Chondrocyte (in vitro differentiated cells): ENCODE data around the gene ITPR1. TPM values are rescaled to one million over a fixed set of nuclear protein-coding genes. Genes with fewer than 3 reads are reported as not detected.

Source experiments
- DNase-seq: peaks from one replicate; pipeline ENCODE4 v3.0.0; 2021; ENCODE audit warnings: mixed read lengths, low spot score
- H3K27ac Mint-ChIP-seq: one replicate; pipeline ENCODE4 v1.8.0; 2021; ENCODE audit warnings: mild to moderate bottlenecking, moderate library complexity, mixed read lengths; ENCODE audit not compliant: unreplicated experiment
- H3K27me3 Mint-ChIP-seq: 2 replicates; pipeline ENCODE4 v1.8.0; 2021; ENCODE audit warnings: low read depth, mixed read lengths
- H3K36me3 Mint-ChIP-seq: 2 replicates; pipeline ENCODE4 v1.8.0; 2021; ENCODE audit warnings: low read depth, mixed read lengths
- H3K4me1 Mint-ChIP-seq: 2 replicates; pipeline ENCODE4 v1.8.0; 2021; ENCODE audit warnings: low read depth, mild to moderate bottlenecking, mixed read lengths
- H3K4me3 Mint-ChIP-seq: one replicate; pipeline ENCODE4 v1.8.0; 2021; ENCODE audit warnings: mild to moderate bottlenecking, moderate library complexity, mixed read lengths; ENCODE audit not compliant: unreplicated experiment
- H3K9me3 Mint-ChIP-seq: 2 replicates; pipeline ENCODE4 v1.8.0; 2021; ENCODE audit warnings: low read depth, mixed read lengths
- long read RNA-seq: library from polyadenylated mRNA; stranded (forward); transcript quantifications from one replicate; pipeline ENCODE4 v2.0.0, GENCODE V29; 2021
- total RNA-seq: library from RNA; stranded (reverse); gene quantifications from 3 replicates; pipeline ENCODE4 v1.2.1, GENCODE V29; 2021
- TF ChIP-seq, protein P1 (sequence below): fragments of 200-600 bp; sonication (generic); IDR thresholded peaks from 2 replicates; pipeline ENCODE4 v1.5.0; 2021; ENCODE audit warnings: antibody characterized with exemption, mild to moderate bottlenecking, moderate library complexity

Gene ITPR1
- 44.7 to 77.9 TPM (median 45.0 TPM) in 3 replicates for total RNA-seq
- long read RNA-seq, full-length matches to known transcripts = 4 of 10 reads
- long read RNA-seq, partial matches to known transcripts = 6 of 10 reads
- long read RNA-seq, other reads (novel, unspliced or antisense) = 0 of 10 reads

DNA sequence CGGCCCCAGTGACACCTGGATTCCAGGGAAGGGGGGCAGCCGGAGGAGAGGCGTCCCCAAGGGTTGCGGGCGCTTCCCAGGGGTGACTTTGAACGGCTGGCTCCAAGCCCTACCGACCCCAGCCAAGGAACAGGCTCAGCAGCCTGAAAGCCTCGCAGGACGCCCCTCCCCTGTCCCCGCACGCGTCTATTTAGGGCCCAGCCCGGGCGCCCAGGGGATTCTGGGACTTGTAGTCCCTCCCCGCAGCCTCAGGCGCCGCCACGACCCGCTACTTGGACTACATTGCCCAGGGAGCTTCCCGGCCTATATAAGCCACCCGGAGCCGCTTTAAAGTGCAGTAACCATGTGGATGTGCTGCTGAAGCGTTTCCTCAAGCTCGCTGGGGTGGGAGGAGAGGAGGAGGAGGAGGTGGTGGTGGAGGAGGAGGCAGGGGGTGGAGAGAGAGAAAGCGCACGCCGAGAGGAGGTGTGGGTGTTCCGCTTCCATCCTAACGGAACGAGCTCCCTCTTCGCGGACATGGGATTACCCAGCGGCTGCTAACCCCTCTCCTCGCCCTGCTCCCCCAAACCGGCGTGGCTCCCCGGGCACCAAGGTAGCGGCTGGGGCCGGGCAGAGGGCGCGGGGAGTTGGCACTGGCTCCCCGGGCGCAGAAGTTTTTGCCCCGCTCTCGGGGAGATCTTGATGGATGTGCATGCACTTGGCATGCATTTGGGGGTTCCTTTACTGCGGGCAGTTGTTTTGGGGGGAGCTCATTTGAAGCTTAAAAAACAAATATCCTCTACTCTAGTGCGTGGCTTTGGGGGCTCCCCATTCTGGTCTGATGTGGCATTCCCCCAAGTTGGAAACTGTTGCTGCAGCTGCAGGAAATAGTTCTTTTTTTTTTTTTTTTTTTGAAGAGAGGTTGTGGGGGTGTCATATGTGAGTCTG lies at the start of gene ITPR1:
Gene ITPR1 (plus strand): TSS at position 335 of the 927 bp plus-strand sequence. CDS start 23,144 bp downstream, outside the sequence.
- H3K36me3 Mint-ChIP-seq = peaks cover 4% of the 10 kb centered on the region
- peak within 1 kb of the TSS; percentile 87 for H3K4me3 Mint-ChIP-seq
- DNase-seq = peak; percentile 99
- peaks cover 2% of the 10 kb centered on the region for H3K27me3 Mint-ChIP-seq
- H3K27ac Mint-ChIP-seq = peak within 1 kb of the TSS; percentile 96
- H3K9me3 Mint-ChIP-seq = no peaks in the 10 kb centered on the region
- TF ChIP-seq, protein P1, sequence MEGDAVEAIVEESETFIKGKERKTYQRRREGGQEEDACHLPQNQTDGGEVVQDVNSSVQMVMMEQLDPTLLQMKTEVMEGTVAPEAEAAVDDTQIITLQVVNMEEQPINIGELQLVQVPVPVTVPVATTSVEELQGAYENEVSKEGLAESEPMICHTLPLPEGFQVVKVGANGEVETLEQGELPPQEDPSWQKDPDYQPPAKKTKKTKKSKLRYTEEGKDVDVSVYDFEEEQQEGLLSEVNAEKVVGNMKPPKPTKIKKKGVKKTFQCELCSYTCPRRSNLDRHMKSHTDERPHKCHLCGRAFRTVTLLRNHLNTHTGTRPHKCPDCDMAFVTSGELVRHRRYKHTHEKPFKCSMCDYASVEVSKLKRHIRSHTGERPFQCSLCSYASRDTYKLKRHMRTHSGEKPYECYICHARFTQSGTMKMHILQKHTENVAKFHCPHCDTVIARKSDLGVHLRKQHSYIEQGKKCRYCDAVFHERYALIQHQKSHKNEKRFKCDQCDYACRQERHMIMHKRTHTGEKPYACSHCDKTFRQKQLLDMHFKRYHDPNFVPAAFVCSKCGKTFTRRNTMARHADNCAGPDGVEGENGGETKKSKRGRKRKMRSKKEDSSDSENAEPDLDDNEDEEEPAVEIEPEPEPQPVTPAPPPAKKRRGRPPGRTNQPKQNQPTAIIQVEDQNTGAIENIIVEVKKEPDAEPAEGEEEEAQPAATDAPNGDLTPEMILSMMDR = peak; percentile 13
- peaks cover 40% of the 10 kb centered on the region for H3K4me1 Mint-ChIP-seq

DNA sequence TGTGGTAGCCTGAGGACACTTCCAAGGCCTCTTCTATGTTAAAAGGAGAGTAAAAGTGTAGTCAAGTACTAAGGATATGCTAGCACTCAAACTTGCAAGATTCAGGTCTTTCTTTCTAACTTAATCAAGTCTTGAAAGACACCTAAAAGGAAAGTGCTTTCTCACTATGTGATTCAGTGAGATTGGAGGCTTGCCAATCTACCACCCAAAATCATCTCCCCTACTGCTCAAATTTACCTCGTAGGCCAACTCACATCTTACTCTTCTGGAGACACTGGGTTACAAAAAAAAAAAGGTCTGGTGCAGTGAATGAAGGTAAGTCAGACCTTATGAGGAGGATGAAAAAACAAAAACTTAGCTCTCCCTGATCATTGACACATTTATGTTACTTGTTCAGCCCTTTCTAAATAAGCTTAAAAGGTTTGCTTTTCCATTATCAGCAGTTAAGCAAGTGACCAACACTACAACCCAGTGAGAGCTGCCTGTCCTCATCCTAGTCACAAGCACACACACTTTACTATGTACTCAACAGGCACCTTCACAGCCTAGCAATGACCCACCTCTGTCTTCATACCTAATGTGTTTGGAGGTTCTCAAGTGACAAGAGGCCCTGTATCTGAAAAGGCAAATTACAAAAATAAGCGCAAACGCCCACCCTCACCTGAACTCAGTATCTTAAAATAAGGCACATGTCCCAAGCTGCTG lies 45.7 kb upstream of the ITPR1 start:
- Mint-ChIP-seq H3K4me3 (no peak overlapping the region), H3K36me3 (peaks cover 16% of the 10 kb centered on the region), H3K9me3 (no peaks in the 10 kb centered on the region), H3K4me1 (no peaks in the 10 kb centered on the region), H3K27me3 (no peaks in the 10 kb centered on the region), H3K27ac (no peak overlapping the region)
- TF ChIP-seq, protein P1 = no peak
- DNase-seq = no peak

DNA sequence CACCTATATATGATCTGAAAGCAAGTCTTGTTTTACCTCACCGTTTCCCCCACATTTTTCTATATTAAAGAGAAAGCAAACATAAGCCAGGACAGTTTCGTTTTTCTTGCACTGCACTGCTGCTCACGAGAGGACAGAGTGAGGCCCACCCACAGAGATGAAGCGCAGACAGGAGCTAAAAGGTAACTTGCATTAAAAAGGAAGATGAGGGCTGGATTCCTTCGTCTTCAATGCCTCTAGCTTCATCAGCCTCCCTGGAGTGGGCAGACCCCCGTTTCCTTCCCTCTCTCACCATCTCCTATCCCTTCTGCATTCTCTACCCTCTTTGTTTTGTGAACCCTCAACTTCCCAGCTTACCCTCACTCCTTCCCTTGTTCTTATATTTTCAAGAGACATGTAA lies 45.0 kb upstream of the ITPR1 start:
- Mint-ChIP-seq H3K36me3 (peaks cover 17% of the 10 kb centered on the region), H3K27ac (no peak overlapping the region), H3K27me3 (no peaks in the 10 kb centered on the region), H3K4me1 (no peaks in the 10 kb centered on the region), H3K9me3 (no peaks in the 10 kb centered on the region), H3K4me3 (no peak overlapping the region)
- DNase-seq = no peak
- TF ChIP-seq, protein P1 = no peak

DNA sequence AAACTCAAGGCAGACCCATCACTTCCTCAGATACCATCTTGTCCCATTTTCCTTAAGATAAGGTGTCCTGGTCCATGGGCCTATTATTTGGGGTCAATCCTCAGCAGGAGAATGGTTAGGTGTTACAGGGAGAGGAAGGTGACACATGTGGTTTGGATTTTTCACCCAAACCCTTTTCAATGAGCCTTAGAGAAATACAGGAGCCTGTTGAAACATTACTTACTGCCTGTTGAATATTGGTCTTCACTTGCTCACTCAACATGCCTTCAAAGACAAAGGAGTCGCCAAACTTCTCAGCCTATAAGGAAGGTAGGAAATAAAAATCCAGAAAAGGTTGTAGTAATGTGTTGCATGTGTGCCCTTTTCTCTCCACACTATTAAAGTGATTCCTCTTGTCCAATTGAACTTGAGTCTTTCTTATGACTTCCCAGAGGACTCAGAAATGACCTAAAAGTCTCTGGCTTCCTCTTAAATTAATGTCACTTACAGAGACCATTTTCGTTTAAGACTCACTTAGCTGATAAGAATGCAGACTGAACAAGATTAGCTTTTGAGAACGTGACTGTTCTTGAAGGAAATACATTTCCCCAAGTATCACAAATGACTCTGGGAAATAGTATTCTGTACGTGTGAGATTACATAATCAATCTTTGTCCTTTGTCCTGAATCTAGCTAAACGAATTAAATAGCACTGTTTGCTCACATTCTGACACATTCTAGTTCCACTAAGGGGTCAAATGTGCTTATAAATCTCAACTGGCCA lies 43.9 kb upstream of the ITPR1 start:
- Mint-ChIP-seq H3K9me3 (no peaks in the 10 kb centered on the region), H3K4me3 (no peak overlapping the region), H3K27ac (no peak overlapping the region), H3K36me3 (peaks cover 15% of the 10 kb centered on the region), H3K4me1 (no peaks in the 10 kb centered on the region), H3K27me3 (no peaks in the 10 kb centered on the region)
- TF ChIP-seq, protein P1 = no peak
- DNase-seq = no peak
